K562 (cell line): Measurements from ENCODE around the gene IL4I1. TPM values are rescaled to one million over a fixed set of nuclear protein-coding genes. Genes with fewer than 3 reads are reported as not detected.

Source experiments
- CC2D1A ChIP-seq: fragments of 450-650 bp; IDR thresholded peaks from 2 replicates; pipeline ENCODE4 v1.6.1; 2017; ENCODE audit warnings: mild to moderate bottlenecking
- CTCF ChIP-seq, 3 experiments: IDR thresholded peaks in 2 of 3; conservative IDR thresholded peaks in 1 of 3; 2 replicates each; pipeline ENCODE4 v1.5.1; 2011 to 2012; ENCODE audit warnings: low read length in 3 of 3, mild to moderate bottlenecking in 3 of 3, control low read depth in 2 of 3, improper control_type of control experiment in 1 of 3, inconsistent platforms in 1 of 3, low read depth in 1 of 3, mixed read lengths in 1 of 3, moderate library complexity in 1 of 3; ENCODE audit not compliant: insufficient read depth in 2 of 3
- DEAF1 ChIP-seq: fragments of 450-650 bp; formaldehyde crosslinking; IDR thresholded peaks from 2 replicates; pipeline ENCODE4 v1.4.0; 2020; ENCODE audit warnings: mild to moderate bottlenecking, moderate library complexity
- DNMT1 ChIP-seq: fragments of 450-650 bp; IDR thresholded peaks from 2 replicates; pipeline ENCODE4 v1.6.1; 2016; ENCODE audit warnings: antibody characterized with exemption, mild to moderate bottlenecking
- FUS ChIP-seq: fragments of 200-400 bp; formaldehyde crosslinking; optimal IDR thresholded peaks from 2 replicates; pipeline ENCODE3; 2017; ENCODE audit warnings: low read depth, low read length
- GATAD2B ChIP-seq: fragments of 450-650 bp; IDR thresholded peaks from 2 replicates; pipeline ENCODE4 v1.6.1; 2017; ENCODE audit warnings: mild to moderate bottlenecking, borderline replicate concordance
- HDAC2 ChIP-seq: fragments of 450-650 bp; IDR thresholded peaks from 2 replicates; pipeline ENCODE4 v1.6.1; 2016; ENCODE audit warnings: mild to moderate bottlenecking
- HMBOX1 ChIP-seq: sonication (generic); IDR thresholded peaks from 2 replicates; pipeline ENCODE4 v1.6.1; 2016
- ILK ChIP-seq: fragments of 450-650 bp; IDR thresholded peaks from 2 replicates; pipeline ENCODE4 v1.6.1; 2016; ENCODE audit warnings: missing genetic modification characterization, low read depth, mild to moderate bottlenecking, missing compliant biosample characterization, moderate library complexity, borderline replicate concordance
- KAT2B ChIP-seq: IDR thresholded peaks from one replicate; pipeline ENCODE4 v1.6.1; 2012; ENCODE audit warnings: low read depth, mild to moderate bottlenecking, control low read depth, inconsistent platforms, low read length, moderate library complexity
- KLF16 ChIP-seq: IDR thresholded peaks from 2 replicates; pipeline ENCODE4 v1.6.1; 2016; ENCODE audit warnings: antibody characterized with exemption
- MYBL2 ChIP-seq, 2 experiments: fragments of 450-650 bp in 1 of 2; sonication (generic) in 1 of 2; formaldehyde crosslinking in 1 of 2; IDR thresholded peaks; 2 replicates each; pipeline versions ENCODE4 v1.6.1 to v1.8.1; 2017 to 2022; ENCODE audit warnings: borderline replicate concordance in 1 of 2, inconsistent platforms in 1 of 2, low read depth in 1 of 2, mild to moderate bottlenecking in 1 of 2, missing genetic modification reagents in 1 of 2, moderate library complexity in 1 of 2
- RBBP5 ChIP-seq: fragments of 200-600 bp; sonication (generic); IDR thresholded peaks from 2 replicates; pipeline ENCODE4 v1.6.1; 2012; ENCODE audit warnings: borderline replicate concordance, mild to moderate bottlenecking, low read length, control low read depth, inconsistent platforms; ENCODE audit not compliant: insufficient read depth, poor library complexity, severe bottlenecking
- SREBF2 ChIP-seq: sonication (generic); formaldehyde crosslinking; IDR thresholded peaks from 2 replicates; pipeline ENCODE4 v1.4.0; 2020; ENCODE audit warnings: mild to moderate bottlenecking, missing genetic modification reagents
- TARDBP ChIP-seq: fragments of 450-650 bp; IDR thresholded peaks from 2 replicates; pipeline ENCODE4 v1.6.1; 2016
- ZMIZ1 ChIP-seq, 2 experiments: fragments of 150-350 bp in 1 of 2; IDR thresholded peaks; 2 replicates each; pipeline ENCODE4 v1.6.1; 2012 to 2016; ENCODE audit warnings: low read depth in 2 of 2, low read length in 2 of 2, mild to moderate bottlenecking in 1 of 2, moderate library complexity in 1 of 2
- ZNF143 ChIP-seq: sonication (generic); formaldehyde crosslinking; IDR thresholded peaks from 2 replicates; pipeline ENCODE4 v1.9.0; 2022; ENCODE audit warnings: mild to moderate bottlenecking, missing genetic modification reagents
- ZNF23 ChIP-seq: fragments of 250-450 bp; sonication (Bioruptor Pico); IDR thresholded peaks from 2 replicates; pipeline ENCODE4 v1.4.0; 2020; ENCODE audit warnings: mild to moderate bottlenecking
- ZNF431 ChIP-seq: sonication (generic); formaldehyde crosslinking; IDR thresholded peaks from 2 replicates; pipeline ENCODE4 v1.8.0; 2022; ENCODE audit warnings: mild to moderate bottlenecking, missing genetic modification reagents
- polyA plus RNA-seq, 8 experiments: library from polyadenylated mRNA; depleted of rRNA in 4 of 8; stranded (reverse) in 5 of 8; unstranded in 3 of 8; fragments of >200 nt; fragmentation: Nextera tagmentation in 2 of 8; fragmentation: Illumina TruSeq in 1 of 8; extraction: Ambion mirVana in 2 of 8; extraction: Trizol in 1 of 8; gene quantifications; 2 replicates each; pipeline versions ENCODE4 v1.2.1 to v1.2.3, GENCODE V29; 2011 to 2014; ENCODE audit warnings: inconsistent platforms in 1 of 8, missing spikeins in 1 of 8
- total RNA-seq, 7 experiments: library from RNA; depleted of rRNA in 6 of 7; stranded (reverse); fragments of >200 nt in 6 of 7; fragmentation: Illumina TruSeq in 2 of 7; extraction: Trizol in 2 of 7; gene quantifications; 2 replicates each; pipeline versions ENCODE4 v1.2.1 to v1.2.3, GENCODE V29; 2011 to 2021; ENCODE audit warnings: low replicate concordance in 1 of 7

IL4I1 gene
- total and polyA plus RNA-seq, 9 of the 15 experiments (the other 6 are each of a cell fraction or from before 2014, with no cell fraction given), result 0.06 to 0.95 (median 0.43) TPM; not detected in 2

- TF ChIP-seq ILK (no peak), TARDBP (0 out of 2 replicates have a peak, but pooled peaks have one; percentile 13), KAT2B (no peak), DNMT1 (no peak), ZNF23 (CRISPR knock-in tag) (no peak), GATAD2B (no peak), RBBP5 (no peak), FUS (no peak), DEAF1 (CRISPR knock-in tag) (no peak), KLF16 (no peak), ZMIZ1 (IDR thresholded peaks at IDR 0.05; ENCODE audit: low read depth in 2 of 2, low read length in 2 of 2) (no peak), HMBOX1 (no peak), HDAC2 (peak; percentile 17; the same call in 1 of the 2 replicates), ZNF143 (CRISPR knock-in tag) (0 out of 2 replicates have a peak, but pooled peaks have one; percentile 15), SREBF2 (no peak), CTCF (IDR thresholded peaks at IDR 0.05 in 2 of 3, conservative IDR thresholded peaks at IDR 0.05 in 1 of 3; ENCODE audit: insufficient read depth in 2 of 3, low read depth in 1 of 3, low read length in 3 of 3) (no peak; a peak in 1 of 6 replicates), MYBL2 (IDR thresholded peaks at IDR 0.05; ENCODE audit: low read depth) (no peak; the same call in 1 of the 2 replicates), MYBL2 (CRISPR knock-in tag; IDR thresholded peaks at IDR 0.05; ENCODE audit: borderline replicate concordance) (no peak), CC2D1A (0 out of 2 replicates have a peak, but pooled peaks have one; percentile 45), ZNF431 (no peak)
Measured at GRCh38 chr19:49877020-49877878, 19.4 kb downstream of the IL4I1 start, which contains the start of the genes AKT1S1 and TBC1D17 (continued).
